22Rv1 (cell line): ENCODE measurements around the gene SLC39A5.
A peak's percentile ranks its signal among the peaks of the same experiment; 100 is the strongest.
"Not testable (repeated sequence)": the region's sequence is repeated elsewhere in the genome, so short reads cannot be mapped to it uniquely, and the experiment has no call there.

ENCODE experiments used
- H3K27ac ChIP-seq: fragments of 450-650 bp; 2 replicates; pipeline ENCODE4 v1.5.1; 2017
- CTCF ChIP-seq: fragments of 450-650 bp; IDR thresholded peaks from 2 replicates; pipeline ENCODE4 v1.5.1; 2017; ENCODE audit warnings: mild to moderate bottlenecking
- ZFX ChIP-seq: fragments of 450-650 bp; IDR thresholded peaks from 2 replicates; pipeline ENCODE4 v1.6.1; 2017; ENCODE audit warnings: antibody characterized with exemption, borderline replicate concordance

SLC39A5 gene

GRCh38 chr12:56258068-56258819 is 28.4 kb downstream of the SLC39A5 start, which contains the start of gene ANKRD52:
ANKRD52 (minus strand) TSS chr12:56258384; CDS start chr12:56258269, 115 bp downstream.
- TF ChIP-seq ZFX (0 out of 2 replicates have a peak, but pooled peaks have one; percentile 59), CTCF (peak; percentile 99)

GRCh38 chr12:56258820-56259183 is 29.0 kb downstream of the SLC39A5 start:
- H3K27ac ChIP-seq: peak overlapping the region; percentile 81
- TF ChIP-seq CTCF (no peak), ZFX (no peak)

More at GRCh38 chr12:56258068-56258819, 28.4 kb downstream of the SLC39A5 start, which contains the start of gene ANKRD52:
- H3K27ac ChIP-seq: peak within 1 kb of the TSS; percentile 81

GRCh38 chr12:56260380-56260779 is 30.5 kb downstream of the SLC39A5 start:
- no peak overlapping the region for H3K27ac ChIP-seq
- TF ChIP-seq CTCF (no peak), ZFX (no peak)

GRCh38 chr12:56260921-56261320 is 31.1 kb downstream of the SLC39A5 start:
- no peak for TF ChIP-seq CTCF
- no peak for TF ChIP-seq ZFX
- 0 out of 2 replicates have a peak overlapping the region, but pooled peaks have one; percentile 10 for H3K27ac ChIP-seq

GRCh38 chr12:56261503-56262232 is 31.8 kb downstream of the SLC39A5 start:
- no peak for TF ChIP-seq ZFX
- TF ChIP-seq CTCF: no peak
- 0 out of 2 replicates have a peak overlapping the region, but pooled peaks have one; percentile 10 for H3K27ac ChIP-seq

- not testable (repeated sequence) for H3K27ac ChIP-seq
- peak; percentile 58 for TF ChIP-seq CTCF
Observed at GRCh38 chr12:56262955-56263354, 33.1 kb downstream of the SLC39A5 start.

- H3K27ac ChIP-seq: peak overlapping the region; percentile 83
Observed at GRCh38 chr12:56266068-56266692, 36.3 kb downstream of the SLC39A5 start.
